ENCODE data around the gene CCIN.

CCIN gene

DNA sequence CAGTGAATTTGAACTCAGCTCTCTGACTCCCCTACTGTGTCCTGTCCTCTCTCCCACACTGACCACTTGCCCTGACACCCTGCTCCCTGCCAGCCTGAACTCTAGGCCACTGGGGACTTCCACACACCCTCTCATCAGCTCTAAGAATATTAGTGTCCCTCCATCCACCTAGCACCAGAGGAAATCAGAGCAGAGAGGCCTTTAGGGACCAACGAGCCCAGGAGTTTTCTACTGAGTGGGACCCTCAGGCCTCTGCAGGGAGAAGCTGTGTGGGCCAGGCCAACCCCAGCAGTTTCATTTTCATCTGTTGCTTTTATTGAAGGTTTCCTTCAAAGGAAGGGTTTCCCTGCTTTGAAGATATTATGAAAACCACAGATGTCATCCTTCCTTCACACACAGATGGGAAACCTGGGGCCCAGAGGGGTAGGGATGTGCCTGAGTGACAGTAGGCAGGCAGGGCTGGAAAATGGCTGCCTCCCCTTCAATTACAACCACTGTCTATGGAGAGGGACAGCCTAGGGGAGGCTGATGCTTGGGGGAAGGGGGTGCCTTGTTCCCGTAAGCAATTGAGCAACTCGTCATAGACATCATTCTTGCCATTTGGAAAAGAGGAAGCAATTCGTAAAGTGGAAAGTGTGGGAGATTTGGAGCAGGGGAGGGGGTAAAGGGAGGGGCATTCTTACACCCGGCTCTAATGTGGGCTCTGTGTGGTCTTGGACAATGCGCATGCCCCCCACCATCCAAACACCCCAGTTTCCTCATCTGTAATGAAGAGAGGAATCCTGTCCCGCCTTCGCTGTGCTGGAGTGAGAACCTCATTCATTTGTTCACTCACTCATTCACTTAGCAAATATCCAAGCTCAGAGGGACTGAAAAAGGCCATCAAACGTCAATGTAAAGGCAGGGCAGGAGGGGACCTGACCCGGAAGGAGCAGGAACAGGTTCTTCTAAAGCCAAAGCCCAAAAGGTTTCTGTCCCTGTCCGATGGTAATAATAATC is 28.8 kb upstream of the CCIN start:
- no peak for DNase-seq (ENCODE audit: low read depth in 2 of 2)

DNA sequence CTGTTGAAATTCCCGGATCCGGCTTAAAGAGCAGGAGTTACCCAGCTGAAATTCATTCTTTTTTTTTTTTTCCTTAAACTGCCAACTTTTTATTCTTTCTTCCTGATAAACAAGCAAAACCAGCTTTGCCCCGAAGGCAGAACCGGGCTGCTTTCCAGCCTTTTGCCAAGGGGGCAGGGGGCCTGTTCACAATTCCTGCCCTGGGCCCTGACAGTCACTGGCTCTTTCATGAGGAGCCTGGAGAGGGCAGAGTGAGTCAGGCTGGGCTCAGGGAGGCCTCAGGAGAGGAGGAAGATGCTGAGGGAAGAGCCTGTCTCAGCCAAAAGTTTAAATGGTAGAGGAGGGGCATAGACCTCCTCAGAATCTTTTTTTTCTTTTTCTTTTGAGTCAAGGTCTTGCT is 27.9 kb upstream of the CCIN start:
- DNase-seq (ENCODE audit: low read depth in 2 of 2) = no peak

DNA sequence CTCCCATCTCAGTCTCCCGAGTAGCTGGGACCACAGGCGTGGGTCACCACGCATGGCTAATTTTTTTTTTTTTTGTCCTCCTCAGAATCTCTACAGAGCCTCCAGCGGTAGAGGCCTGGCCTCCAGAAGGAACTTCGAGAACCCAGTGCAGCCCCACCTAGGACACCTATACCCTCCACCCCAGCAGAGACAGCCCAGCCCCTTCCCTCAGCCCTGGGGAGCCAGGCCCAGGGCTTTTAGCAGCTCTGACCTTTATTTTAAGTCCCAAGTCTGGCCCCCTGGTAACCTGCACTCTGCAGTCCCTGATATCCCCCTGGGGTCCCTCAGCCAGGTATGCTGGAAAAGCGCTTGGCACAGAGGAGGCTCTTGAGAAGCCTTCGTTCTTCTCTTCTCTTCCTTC is 27.4 kb upstream of the CCIN start:
- DNase-seq (ENCODE audit: low read depth in 2 of 2) = no peak

DNA sequence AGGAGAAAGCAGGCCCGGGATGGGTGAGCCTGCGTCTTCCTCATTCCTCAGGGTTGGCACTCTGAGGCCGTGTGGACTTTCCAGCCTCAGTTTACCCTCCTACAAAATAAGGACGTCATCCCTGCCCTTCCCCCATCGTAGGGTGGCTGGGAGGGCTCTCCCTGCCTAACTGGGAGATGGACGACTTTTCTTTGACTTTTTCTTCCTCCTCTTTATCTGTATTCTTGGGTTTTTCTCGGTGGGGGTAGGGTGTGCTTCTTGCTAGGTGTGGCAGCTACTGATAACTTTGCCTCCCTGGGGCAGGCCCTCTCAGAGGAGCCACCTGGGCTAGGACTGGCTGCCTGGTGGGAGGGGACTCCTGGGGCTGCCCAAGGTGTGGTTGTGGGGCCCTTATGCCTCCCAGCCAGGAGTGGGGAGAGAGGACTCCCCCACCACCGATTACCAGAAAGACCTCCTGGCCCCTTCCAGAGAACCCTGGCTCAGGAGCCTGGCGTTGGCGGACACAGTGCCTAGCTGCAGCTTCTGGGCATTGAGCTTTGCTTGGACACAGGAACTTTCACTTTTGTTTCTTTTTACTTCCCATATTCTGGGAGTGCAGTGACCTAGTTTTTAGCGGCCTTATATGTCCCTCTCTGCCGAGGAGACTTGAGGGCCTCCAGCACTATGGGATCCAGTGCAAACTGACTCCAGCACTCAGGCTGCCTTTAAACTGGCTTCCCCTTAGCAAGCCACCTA is 26.5 kb upstream of the CCIN start:
- DNase-seq (ENCODE audit: low read depth in 2 of 2) = no peak

DNA sequence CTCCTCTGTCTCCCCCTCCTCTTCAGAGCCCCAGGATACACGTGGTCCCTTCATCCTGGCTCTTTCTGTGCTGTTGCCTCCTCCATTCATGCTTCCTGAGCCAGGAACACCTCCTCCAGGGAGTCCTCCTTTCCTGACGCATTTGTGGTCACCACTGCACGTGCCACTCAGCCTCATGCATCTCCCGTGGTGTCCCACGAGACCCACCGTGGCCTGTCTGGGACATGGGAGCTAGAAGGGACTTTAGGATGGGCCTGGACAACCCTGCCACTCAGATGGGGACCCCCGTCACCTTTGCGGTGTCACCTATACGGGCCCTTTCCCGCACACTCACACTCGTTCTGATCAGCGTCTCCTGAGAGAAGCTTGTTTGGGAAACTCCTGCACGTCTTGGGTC is 25.9 kb upstream of the CCIN start:
- no peak for DNase-seq (ENCODE audit: low read depth in 2 of 2)

DNA sequence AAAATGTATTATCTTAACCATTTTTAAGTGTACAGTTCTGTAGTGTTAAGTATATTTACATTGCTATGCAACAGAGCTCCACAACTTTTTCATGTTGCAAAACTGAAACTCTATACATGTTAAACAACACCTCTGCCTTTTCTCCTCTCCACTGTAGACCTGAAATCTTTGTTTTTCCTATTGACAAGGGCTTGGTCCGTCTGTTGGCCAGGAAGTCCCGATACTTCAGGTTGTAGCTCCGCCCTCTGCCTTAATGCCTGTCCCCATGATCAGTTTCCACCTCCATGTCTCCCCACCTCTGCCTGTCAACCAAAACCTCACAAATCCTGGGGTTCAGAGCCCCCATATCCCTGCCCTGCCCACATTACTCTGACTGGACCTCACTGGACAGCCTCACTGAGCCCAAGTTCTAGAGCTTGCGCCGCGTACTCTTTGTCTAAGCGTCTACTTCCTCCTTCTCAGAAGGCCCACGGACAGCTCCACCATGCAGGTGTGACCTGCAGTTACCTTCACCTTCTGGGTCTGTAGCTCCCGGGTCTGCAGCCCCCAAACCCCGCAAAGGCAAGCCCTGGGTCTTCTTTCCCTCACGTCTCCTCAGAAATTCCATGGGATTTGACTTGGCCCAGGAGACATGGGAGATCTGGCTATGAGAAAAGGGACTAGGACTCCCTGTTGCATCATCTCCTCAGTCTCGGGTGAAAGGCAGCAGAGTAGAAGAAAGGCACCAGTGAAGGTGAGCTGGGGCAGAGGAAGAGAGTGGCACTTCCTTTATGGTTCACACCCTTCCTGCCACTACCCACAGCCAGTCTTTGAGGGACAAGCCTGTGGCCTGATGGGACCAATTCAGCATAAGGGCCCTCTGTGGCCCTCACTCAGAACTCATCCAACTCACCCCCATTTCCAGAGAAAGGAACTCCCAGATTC is 24.6 kb upstream of the CCIN start:
- no peak for DNase-seq (ENCODE audit: low read depth in 2 of 2)

DNA sequence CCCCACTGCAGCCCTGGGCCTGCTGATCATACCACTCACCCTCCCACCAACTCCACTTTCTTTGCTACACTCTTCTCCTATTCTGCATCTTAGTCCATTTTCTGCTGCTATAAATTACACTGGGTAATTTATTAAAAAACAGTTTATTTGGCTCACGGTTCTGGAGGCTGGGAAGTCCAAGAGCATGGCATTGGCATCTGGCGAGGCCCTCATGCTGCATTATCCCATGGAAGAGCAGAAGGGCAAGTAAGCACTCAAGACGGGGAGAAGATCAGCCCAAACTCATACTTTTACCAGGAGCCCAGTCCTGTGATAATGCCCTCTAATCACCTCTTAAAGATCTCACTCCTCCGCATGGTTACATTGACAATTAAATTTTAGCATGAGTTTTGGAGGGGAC is 23.2 kb upstream of the CCIN start:
- DNase-seq (ENCODE audit: low read depth in 2 of 2) = no peak

DNA sequence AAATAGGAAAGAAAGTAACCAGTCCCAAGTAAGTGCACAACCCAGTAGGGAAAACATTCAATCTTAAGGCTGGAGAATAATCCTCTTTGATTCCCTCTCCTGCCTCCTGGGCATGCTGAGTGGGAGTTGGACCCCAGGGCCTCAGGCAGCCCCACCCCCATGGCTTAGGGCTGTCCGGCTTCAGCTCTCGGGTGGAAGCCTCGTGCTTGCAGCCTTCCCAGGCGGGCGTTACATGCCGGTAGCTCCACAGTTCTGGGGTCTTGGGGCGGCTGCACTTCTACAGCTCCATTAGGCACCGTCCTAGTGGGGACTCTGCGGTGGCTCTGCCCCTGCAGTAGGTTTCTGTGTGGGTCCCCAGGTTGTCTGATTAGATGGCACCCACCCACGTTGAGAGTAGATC is 22.5 kb upstream of the CCIN start:
- DNase-seq (ENCODE audit: low read depth in 2 of 2) = no peak

DNA sequence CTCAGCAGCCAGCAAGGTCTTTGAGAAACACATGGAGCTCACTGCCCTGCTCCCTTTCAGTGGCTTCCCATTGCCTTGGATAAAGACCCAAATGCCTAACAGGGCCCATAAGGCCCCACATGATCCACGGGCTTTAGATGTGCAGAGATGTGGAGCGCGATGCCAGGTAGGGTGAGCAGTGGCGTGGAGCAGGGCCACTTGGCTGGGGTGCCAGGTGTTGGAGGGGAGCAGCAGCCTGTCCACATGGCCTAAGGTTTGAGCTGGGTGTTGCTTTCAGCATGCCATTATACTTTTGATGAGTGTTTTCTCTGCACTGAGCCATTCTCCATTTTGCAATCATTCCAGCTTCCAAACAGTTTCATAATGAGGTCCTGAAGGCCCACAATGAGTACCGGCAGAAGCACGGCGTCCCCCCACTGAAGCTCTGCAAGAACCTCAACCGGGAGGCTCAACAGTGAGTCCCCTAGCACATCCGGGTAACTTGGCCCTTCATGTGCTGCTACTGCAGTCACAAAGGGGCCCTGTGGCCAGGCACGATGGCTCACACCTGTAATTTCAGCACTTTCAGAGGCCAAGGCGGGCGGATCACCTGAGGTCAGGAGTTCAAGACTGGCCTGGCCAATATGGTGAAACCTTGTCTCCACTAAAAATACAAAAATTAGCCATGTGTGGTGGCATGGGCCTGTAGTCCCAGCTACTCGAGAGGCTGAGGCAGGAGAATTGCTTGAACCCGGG is 21.6 kb upstream of the CCIN start:
- DNase-seq (ENCODE audit: low read depth in 2 of 2) = no peak

DNA sequence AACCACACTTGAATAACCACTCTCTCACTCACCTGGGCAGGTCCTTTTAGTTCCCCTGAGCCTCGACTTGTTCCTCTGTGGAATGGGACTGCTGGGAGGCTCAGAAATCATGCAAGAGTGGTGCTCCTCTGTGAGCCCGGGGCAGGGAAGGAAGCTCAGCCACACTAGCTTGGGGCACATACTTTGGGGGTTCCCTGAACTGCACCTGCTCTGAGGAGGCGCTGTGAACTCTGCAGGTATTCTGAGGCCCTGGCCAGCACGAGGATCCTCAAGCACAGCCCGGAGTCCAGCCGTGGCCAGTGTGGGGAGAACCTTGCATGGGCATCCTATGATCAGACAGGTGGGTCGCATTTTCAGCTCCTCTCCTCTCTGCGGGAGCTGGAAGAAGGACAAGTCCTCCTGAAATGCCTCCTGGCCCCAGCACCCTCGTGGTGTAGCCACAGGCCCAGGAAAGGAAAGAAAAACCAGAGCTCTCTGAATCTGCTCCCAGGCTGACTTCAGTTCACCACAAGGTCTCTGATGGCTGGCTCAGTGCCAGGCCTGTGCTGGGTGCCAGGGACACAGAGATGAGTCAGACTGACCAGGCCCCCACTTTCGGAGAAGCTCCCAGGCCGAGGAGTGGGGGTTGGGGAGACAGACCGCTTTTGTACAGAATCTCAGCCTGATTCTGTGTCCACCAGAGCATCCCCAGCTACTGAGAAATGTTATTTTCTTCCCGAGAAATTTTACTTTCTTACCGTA is 20.7 kb upstream of the CCIN start:
- peak; percentile 55 to 72 for DNase-seq (ENCODE audit: low read depth in 2 of 2)

DNA sequence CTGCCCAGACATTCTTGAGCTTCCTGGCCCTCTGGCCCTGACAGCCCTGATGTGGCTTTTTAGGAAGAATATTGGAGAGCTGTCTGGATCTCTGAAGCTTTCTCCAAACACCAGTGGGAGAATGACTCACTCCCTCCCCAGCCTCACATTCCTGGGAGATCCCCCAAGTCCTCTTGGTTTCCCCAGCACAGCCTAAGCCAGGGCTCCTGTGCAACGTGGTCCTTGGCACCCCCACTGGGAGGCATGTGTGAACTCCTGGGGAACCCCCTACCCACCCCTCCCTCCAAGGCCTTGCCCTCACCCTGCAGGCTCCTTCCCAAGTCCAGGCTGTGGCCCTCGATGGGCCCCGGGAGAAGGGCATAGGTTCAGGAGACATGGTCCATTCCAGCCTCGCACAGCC is 20.0 kb upstream of the CCIN start:
- no peak for DNase-seq (ENCODE audit: low read depth in 2 of 2)

DNA sequence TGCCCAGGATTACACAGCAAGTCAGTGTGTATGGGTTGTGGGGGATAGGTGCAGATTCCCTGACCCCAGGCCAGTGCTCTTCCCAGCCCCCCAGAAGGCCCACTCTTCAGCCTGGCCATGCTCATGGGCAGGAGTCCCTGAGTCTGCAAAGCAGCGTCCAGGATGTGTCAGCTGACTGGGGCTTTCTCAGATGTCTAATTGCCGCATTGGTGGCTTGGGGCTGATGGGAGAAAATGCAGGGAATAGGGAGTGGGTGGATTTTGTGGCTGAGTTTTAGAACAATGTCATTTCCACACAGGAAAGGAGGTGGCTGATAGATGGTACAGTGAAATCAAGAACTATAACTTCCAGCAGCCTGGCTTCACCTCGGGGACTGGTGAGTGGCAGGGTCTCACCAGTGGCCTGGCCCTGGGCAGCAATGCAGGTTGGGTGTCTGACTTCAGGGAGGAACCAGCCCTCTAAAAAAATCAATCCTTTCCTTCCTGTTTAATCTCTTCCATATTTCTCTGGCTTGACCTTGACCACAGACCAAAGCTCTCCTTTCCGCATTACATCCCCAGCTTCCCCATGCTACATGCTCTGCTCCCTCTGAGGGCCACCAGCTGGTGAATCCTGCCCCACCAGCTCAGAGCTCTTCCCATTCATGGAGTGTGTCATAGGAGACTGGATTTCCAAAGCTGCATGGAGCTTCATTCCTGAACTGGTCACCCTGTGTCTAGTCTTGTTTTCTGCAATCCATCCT is 18.4 kb upstream of the CCIN start:
- DNase-seq (ENCODE audit: low read depth in 2 of 2) = no peak

DNA sequence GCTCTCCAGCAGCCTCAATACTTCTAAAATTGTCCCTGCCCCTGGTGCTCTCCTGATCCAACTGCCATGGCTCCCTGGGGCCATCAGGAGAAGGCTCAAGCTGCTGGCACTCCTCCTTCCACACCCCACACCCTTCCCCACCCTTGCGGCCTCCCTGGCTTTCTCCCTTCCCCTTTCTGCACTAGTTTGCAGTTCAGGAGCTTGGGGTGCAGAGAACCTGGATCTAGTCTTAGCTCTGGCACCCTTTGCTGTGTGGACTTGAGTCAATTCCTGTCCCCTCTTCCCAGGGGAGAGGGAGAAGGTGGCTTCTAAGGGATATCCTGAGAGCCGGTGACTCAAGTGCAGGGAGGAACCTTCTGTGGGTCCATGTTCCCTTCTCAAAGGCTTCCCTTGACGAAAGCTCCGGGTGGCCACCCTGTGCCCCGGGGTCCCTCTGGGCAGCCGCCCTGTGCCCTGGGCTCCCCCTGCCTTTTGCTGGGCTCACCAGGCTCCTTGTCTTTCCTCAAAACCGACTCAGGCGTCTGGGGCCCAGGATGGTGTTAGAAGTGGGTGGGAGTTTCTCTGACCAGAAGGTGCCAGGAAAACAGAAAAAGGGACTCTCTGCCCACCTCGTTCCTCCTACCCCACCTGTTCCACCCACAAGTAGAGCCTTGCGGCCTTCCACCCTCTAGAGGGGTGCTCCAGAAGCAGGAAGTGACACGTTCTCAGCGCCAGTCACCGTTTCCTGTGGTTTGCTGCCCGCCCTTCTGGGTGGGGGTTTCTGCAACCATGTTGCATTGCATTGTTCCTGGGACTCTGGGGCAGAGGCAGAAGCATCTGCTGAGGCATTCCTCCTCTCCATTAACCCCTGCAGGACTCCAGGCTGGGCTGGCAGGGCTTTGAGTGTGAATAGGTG is 17.6 kb upstream of the CCIN start:
- DNase-seq (ENCODE audit: low read depth in 2 of 2) = peak; percentile 81 to 90

DNA sequence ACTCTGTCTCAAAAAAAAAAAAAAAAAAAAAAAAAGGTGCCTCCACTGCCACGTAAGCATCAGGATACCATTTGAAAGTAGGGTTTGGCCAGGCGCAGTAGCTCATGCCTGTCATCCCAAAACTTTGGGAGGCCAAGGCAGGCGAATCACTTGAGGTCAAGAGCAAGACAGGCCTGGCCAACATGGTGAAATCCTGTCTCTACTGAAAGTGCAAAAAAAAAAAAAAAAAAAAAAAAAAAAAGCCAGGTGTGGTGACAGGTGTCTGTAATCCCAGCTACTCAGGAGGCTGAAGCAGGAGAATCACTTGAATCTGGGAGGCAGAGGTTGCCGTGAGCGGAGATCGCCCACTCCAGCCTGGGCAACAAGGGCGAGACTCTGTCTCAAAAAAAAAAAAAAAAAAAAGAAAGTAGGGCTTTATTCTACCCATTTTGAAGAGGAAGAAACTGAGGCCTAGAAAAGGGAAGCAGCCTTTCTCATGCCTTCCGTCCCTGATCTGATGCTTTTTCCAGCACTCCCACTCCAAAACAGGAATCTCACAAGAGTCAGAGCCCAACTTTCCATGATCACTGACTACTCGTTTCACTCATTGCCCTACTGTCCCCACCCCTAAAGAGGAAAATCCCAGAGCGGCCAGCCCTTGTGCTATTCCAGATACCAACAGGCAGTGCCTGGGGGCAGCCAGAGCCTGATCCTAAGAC is 16.3 kb upstream of the CCIN start:
- no peak for DNase-seq (ENCODE audit: low read depth in 2 of 2)

DNA sequence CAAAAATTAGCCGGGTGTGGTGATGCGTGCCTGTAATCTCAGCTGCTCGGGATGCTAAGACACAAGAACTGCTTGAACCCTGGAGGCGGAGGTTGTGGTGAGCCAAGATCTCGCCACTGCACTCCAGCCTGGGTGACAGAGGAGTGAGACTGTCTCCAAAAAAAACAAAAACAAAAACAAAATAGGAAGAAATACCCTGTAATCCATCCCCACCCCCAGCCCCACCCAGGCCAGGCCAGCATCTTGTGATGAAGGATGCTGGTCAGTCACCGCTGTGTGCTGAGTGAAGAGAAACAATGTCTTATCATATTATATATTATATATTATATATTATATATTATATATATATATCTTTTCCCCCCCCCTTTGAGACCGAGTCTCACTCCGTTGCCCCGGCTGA is 15.4 kb upstream of the CCIN start:
- DNase-seq (ENCODE audit: low read depth in 2 of 2) = no peak

DNA sequence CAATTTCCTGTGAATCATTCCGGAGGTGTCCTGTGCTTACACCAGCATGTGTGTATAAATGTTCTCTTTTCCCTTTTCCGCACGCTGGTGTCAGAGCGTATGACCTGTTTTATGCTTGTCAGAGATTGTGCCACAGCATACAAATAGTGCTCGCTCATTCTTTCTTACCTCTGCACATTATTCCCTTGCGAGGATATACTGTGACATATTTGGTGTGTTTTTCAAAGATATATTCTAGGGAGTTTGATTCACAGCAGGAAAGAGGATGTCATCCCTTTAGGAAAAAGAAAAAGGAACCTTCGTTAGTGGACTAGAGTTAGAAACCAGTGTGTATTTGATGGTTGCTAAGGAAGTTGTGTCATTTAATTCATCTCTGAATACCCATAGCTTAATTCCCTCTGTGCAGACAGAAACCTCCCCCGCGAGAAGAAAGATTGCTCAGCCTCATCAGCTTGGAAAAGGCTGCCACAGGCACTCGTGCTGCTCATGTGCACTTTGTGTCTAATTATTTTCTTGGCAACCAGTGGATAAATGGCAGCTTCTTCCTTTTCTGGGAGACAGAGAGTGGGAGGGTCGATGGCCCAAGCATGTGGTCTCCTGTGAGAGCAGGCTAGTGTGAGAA is 14.7 kb upstream of the CCIN start:
- no peak for DNase-seq (ENCODE audit: low read depth in 2 of 2)

DNA sequence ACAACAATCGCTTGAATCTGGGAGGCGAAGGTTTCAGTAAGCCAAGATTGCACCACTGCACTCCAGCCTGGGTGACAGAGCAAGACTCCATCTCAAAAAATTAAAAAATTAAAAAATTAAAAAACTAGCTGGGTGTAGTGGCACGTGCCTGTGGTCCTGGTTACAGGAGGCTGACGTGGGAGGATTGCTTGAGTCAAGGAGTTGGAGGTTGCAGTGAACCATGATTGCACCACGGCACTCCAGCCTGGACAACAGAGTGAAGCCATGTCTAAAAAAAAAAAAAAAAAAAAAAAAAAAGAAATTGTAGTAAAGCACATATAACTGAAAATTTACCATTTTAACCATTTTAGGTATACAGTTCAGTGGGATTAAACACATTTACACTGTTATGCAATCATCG is 13.1 kb upstream of the CCIN start:
- no peak for DNase-seq (ENCODE audit: low read depth in 2 of 2)

DNA sequence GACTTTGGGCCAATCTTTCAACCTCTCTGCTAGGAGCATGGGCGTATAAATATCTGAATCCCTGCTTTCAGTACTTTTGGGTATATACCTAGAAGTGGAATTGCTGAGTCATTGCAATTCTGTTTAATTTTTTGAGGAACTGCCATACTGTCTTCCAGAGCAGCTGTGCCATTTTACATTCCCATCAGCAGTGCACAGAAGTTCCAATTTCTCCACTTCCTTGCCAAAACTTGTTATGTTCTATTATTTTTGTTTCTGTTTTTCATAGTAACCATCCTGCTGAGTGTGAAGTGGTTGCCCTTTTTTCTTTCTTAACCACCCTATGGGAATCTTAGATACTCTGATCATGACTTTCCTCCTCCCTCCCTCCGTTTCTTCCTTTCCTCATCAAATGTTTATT is 11.1 kb upstream of the CCIN start:
- DNase-seq (ENCODE audit: low read depth in 2 of 2) = no peak
